Lung (tissue), 12 donors: ENCODE data around the gene SGPL1. TPM values are rescaled to one million over a fixed set of nuclear protein-coding genes. Genes with fewer than 3 reads are reported as not detected.

Experiments used
- ATAC-seq: fragments of 200-7000 bp; cut with Tn5 transposase; one replicate; pipeline ENCODE4 v1.9.1; 2020; ENCODE audit warnings: moderate number of reproducible peaks; ENCODE audit not compliant: insufficient read depth, low FRiP score
- DNase-seq, 3 donors: peaks; one replicate each; pipeline ENCODE4 v3.0.0-alpha.2; 2013 to 2017
- H3K27ac ChIP-seq, 2 donors: one replicate each; pipeline ENCODE4 v1.5.1; 2013; ENCODE audit warnings: mild to moderate bottlenecking in 2 of 2, moderate library complexity in 2 of 2, control low read depth in 1 of 2, inconsistent platforms in 1 of 2, low read depth in 1 of 2, low read length in 1 of 2
- H3K27me3 ChIP-seq, 3 donors: one replicate each; pipeline ENCODE4 v1.5.1; 2013; ENCODE audit warnings: low read length in 2 of 3; ENCODE audit not compliant: control insufficient read depth in 3 of 3, insufficient read depth in 3 of 3
- H3K36me3 ChIP-seq, 4 donors: one replicate each; pipeline ENCODE4 v1.5.1; 2013; ENCODE audit warnings: low read length in 4 of 4, mild to moderate bottlenecking in 1 of 4, moderate library complexity in 1 of 4; ENCODE audit not compliant: control insufficient read depth in 4 of 4, insufficient read depth in 4 of 4
- H3K4me1 ChIP-seq, 5 donors: one replicate each; pipeline ENCODE4 v1.5.1; 2013; ENCODE audit warnings: low read length in 5 of 5, mild to moderate bottlenecking in 2 of 5, moderate library complexity in 1 of 5; ENCODE audit not compliant: control insufficient read depth in 5 of 5, insufficient read depth in 5 of 5
- H3K4me3 ChIP-seq: one replicate; pipeline ENCODE4 v1.5.1; 2013; ENCODE audit warnings: mild to moderate bottlenecking, control low read depth, moderate library complexity
- H3K9ac ChIP-seq, 2 donors: one replicate each; pipeline ENCODE4 v1.5.1; 2013; ENCODE audit warnings: low read length in 2 of 2, control low read depth in 1 of 2; ENCODE audit not compliant: insufficient read depth in 1 of 2
- H3K9me3 ChIP-seq, 4 donors: one replicate each; pipeline ENCODE4 v1.5.1; 2013; ENCODE audit warnings: low read length in 3 of 4, mild to moderate bottlenecking in 1 of 4, moderate library complexity in 1 of 4; ENCODE audit not compliant: control insufficient read depth in 4 of 4, insufficient read depth in 3 of 4
- CTCF ChIP-seq: IDR thresholded peaks from 2 replicates; pipeline ENCODE4 v1.5.1; 2012; ENCODE audit warnings: mild to moderate bottlenecking; ENCODE audit errors: control extremely low read depth, extremely low read depth
- WGBS, 2 donors: extraction: QIAGEN DNeasy Blood & Tissue Kit; methylation state at CpG; one replicate each; pipeline ENCODE4 v1.1.7; 2013; 5-methylcytosine and 5-hydroxymethylcytosine counted together
- polyA plus RNA-seq, 2 donors: library from polyadenylated mRNA; stranded (reverse); fragments of 200-250 nt; gene quantifications; one replicate each; pipeline ENCODE4 v1.2.1, GENCODE V29; 2013
- total RNA-seq, 2 donors: library from RNA; depleted of rRNA in 1 of 2; stranded (reverse); fragments of >200 nt in 1 of 2; gene quantifications; one replicate each; pipeline ENCODE4 v1.2.1, GENCODE V29; 2014 to 2021
- donor health status: control.
- donor health status: control.
- donor health status: Bipolar disorder and iron deficiency.
- donor health status: healthy.
- donor health status: DM: yes; HTN: yes; CAD: no.

SGPL1 gene
- total and polyA plus RNA-seq, 4 donors = 8.3 to 57.4 (median 30.8) TPM

DNA sequence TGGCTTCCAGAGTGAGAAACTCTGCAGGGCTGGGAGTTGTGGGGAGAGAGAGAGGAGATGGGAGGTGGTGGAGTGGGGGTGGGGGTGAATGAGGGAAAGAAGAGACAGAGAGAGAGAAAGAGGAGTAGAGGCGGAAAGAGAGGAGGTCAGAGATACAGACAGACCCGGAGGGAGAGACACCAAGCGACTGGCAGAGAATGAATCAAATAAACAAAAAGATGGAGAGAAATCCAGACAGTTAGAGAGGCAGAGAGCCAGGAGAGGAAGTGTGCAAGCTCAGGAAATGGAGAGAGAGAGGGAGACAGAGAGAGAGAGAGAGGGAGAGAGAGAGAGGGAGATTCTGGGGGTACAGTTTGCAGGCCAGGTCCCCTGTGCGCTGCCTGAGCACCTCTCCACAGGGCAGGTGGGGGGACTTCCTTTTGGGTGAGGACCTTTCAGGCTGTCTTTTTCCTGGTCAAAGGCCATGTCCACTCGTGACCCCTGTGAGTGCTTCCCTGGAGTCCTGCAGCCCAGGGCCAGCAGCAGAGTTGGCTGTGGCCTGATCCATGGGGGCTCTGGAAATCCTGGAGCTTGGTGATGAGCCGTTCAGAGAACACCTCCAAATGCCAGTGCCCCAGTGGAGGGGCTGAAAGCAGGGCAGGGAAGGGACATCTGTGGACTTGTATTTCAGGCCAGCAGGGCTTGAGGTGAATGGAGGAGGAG, 97.6 kb downstream of the SGPL1 start:
- Histone ChIP-seq H3K27me3 (no peaks in the 10 kb centered on the region), H3K9me3 (no peaks in the 10 kb centered on the region), H3K4me1 (peaks cover 0 to 17% (median 4%) of the 10 kb centered on the region in 5 donors), H3K36me3 (no peaks in the 10 kb centered on the region), H3K4me3 (no peak overlapping the region), H3K27ac (no peak overlapping the region), H3K9ac (peak overlapping the region in 1 of 2 donors; percentile 27)
- TF ChIP-seq CTCF = no peak
- WGBS, 2 donors = 53 to 67% methylated on average over 6 of the region's 6 CpGs
- ATAC-seq = no peak
- DNase-seq = peak; percentile 35 to 83 (median 58)

DNA sequence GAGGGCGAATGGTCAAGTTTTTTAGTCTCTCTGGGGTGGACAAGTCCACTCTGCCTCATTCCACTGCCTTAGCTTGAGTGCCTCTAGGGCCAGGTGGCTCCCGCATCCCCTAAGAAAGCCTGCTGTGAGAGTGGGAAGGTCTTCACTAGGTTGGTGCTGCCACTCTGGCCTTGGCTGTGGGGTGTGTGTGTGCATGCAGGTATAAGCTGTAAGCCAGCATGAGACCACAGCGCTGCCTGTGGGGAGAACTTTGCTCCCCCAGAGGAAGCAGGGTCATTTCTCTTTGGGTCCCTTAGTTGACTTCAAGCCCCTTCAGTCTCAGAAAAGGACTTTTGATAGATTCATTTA, 98.1 kb downstream of the SGPL1 start:
- Histone ChIP-seq H3K9me3 (no peaks in the 10 kb centered on the region), H3K36me3 (no peaks in the 10 kb centered on the region), H3K27me3 (no peaks in the 10 kb centered on the region), H3K27ac (no peak overlapping the region), H3K4me3 (no peak overlapping the region), H3K4me1 (peaks cover 0 to 17% (median 4%) of the 10 kb centered on the region in 5 donors), H3K9ac (no peak overlapping the region)
- TF ChIP-seq CTCF = no peak
- 89 to 98% methylated on average over 3 of the region's 3 CpGs for WGBS, 2 donors
- DNase-seq (no peak), ATAC-seq (no peak)

- Histone ChIP-seq H3K9me3 (no peaks in the 10 kb centered on the region), H3K4me3 (no peak overlapping the region), H3K36me3 (no peaks in the 10 kb centered on the region), H3K4me1 (peaks cover 0 to 17% (median 4%) of the 10 kb centered on the region in 5 donors), H3K27me3 (no peaks in the 10 kb centered on the region), H3K27ac (no peak overlapping the region), H3K9ac (no peak overlapping the region)
- ATAC-seq (no peak), DNase-seq (no peak)
- TF ChIP-seq CTCF = no peak
- 79 to 81% methylated on average over 10 of the region's 10 CpGs for WGBS, 2 donors
Measured at GRCh38 chr10:70914316-70914864, 98.6 kb downstream of the SGPL1 start.
